RWPE1 (cell line): ENCODE results near the gene EMC8.

Experiments
- CTCF ChIA-PET: fragments of 350-600 bp; sonication (Branson Sonifier 250); formaldehyde crosslinking; extraction: SDS; loops from one replicate; lab custom pipeline; 2021; lab: Yijun Ruan, JAX
- POLR2A ChIA-PET: fragments of 400-600 bp; formaldehyde crosslinking; extraction: SDS; loops from one replicate; lab custom pipeline; 2020; ENCODE audit warnings: antibody characterized with exemption; ENCODE audit not compliant: low non-redundant PET; lab: Yijun Ruan, JAX
- DNase-seq: peaks from one replicate; pipeline ENCODE4 v3.0.0; 2012; ENCODE audit warnings: low spot score
- H3K27ac ChIP-seq: fragments of 450-650 bp; 2 replicates; pipeline ENCODE4 v1.5.1; 2017
- TF ChIP-seq, protein P1 (sequence below): fragments of 450-650 bp; conservative IDR thresholded peaks from 2 replicates; pipeline ENCODE4 v1.5.1; 2017; ENCODE audit warnings: low read depth, mild to moderate bottlenecking

EMC8 gene

GRCh38 chr16:85799497-85800320 is at the start of gene EMC8, which contains the start of gene COX4I1:
EMC8 (minus strand) TSS chr16:85799544; CDS start chr16:85799295, 249 bp downstream.
COX4I1 (plus strand) TSS chr16:85799695; CDS start chr16:85801206, 1,511 bp downstream.
- peak within 1 kb of the TSS; percentile 86 for H3K27ac ChIP-seq
- ChIA-PET CTCF (no interaction called here), POLR2A (no interaction called here)
- peak; percentile 91 for DNase-seq
- TF ChIP-seq, protein P1, sequence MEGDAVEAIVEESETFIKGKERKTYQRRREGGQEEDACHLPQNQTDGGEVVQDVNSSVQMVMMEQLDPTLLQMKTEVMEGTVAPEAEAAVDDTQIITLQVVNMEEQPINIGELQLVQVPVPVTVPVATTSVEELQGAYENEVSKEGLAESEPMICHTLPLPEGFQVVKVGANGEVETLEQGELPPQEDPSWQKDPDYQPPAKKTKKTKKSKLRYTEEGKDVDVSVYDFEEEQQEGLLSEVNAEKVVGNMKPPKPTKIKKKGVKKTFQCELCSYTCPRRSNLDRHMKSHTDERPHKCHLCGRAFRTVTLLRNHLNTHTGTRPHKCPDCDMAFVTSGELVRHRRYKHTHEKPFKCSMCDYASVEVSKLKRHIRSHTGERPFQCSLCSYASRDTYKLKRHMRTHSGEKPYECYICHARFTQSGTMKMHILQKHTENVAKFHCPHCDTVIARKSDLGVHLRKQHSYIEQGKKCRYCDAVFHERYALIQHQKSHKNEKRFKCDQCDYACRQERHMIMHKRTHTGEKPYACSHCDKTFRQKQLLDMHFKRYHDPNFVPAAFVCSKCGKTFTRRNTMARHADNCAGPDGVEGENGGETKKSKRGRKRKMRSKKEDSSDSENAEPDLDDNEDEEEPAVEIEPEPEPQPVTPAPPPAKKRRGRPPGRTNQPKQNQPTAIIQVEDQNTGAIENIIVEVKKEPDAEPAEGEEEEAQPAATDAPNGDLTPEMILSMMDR: no peak

DNA sequence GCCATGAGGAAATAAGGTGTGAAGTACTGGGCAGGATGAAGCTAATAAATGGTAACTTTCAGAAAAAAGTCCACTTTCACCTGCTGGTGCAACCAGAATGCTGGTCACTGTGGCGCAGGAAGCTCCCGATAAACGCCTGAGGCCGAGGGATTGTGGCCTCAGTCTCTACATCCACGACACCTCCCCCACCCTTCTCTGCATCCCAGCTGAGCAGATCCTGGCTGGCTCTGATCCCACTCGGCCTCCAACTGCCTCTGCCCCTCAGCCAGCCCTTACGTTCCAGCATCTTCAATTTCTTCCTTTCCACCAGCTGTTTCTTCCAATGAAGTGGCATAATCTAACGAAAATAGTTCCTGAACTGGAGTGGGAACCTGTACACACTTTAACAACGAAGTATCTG is 49.6 kb upstream of the EMC8 start:
- TF ChIP-seq, protein P1: no peak
- ChIA-PET POLR2A (interaction anchor here (0.7 kb wide), 1 partner anchor 15 kb away, joined by 4 read pairs; no protein-coding TSS in a partner anchor), CTCF (interaction anchor here (1.4 kb wide), 1 partner anchor 27 kb away, joined by 5 read pairs; no protein-coding TSS in a partner anchor)
- H3K27ac ChIP-seq: no peak overlapping the region
- no peak for DNase-seq

DNA sequence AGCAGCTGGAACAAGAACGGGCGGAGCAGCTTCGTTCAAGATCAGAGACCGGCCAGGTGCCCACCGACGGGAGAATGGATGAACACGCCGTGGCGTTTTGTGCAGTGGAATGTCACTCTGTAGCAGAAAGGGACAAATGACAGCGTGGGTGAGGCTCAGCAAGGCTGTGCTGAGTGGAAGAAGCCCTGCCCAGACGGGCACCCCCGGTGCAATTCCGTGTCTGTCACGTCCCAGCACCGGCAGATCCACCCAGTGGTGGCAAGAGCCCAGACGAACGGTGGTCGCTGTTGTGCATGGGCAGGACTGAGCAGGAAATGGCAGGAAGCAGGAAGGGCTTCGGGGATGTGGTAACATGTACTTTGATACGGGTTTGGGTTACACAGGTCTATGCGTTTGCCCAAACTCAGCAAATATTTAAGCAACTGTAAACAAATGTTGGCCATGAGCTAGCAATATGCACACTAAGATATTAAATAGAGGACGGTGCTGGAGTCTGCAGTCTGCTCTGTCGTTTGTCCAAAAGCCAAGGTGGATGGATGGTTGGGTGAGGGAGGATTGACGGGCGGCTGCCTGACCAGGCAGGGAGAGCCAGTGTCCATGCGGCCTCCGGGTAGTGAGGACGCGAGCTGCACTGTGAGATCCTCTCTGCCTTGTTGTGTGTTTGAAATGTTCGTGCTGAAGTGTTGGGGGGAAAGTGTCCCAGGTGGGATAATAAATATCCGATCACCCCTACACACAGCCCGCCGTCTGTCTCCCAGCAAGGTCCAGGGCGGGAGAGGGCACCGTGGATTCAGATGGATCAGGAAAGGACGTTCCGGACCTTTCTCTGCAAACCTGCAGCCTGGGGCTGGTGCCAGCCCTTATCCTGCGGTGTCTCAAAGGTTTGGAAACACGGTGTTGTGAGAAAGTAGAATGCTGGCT is 48.6 kb upstream of the EMC8 start:
- POLR2A ChIA-PET: no interaction called here
- TF ChIP-seq, protein P1: no peak
- CTCF ChIA-PET: interaction anchor here (0.6 kb wide), 1 partner anchor 138 kb away, joined by 3 read pairs; no protein-coding TSS in a partner anchor
- DNase-seq: no peak
- no peak overlapping the region for H3K27ac ChIP-seq

- ChIA-PET CTCF (no interaction called here), POLR2A (no interaction called here)
- H3K27ac ChIP-seq: no peak overlapping the region
- no peak for DNase-seq
- TF ChIP-seq, protein P1: no peak
Observed at GRCh38 chr16:85847036-85847435, 47.7 kb upstream of the EMC8 start.

GRCh38 chr16:85846461-85846860 is 47.1 kb upstream of the EMC8 start:
- ChIA-PET CTCF (no interaction called here), POLR2A (no interaction called here)
- no peak overlapping the region for H3K27ac ChIP-seq
- TF ChIP-seq, protein P1: no peak
- DNase-seq: no peak

GRCh38 chr16:85845266-85845665 is 45.9 kb upstream of the EMC8 start:
- DNase-seq: no peak
- no peak overlapping the region for H3K27ac ChIP-seq
- TF ChIP-seq, protein P1: no peak
- ChIA-PET CTCF (interaction anchor here (1.6 kb wide), 1 partner anchor 24 kb away, joined by 4 read pairs; no protein-coding TSS in a partner anchor), POLR2A (no interaction called here)
